Epithelial cell of prostate (primary cell): Measurements from ENCODE around the gene PCDHGA2.
"Not testable (repeated sequence)": the region's sequence is repeated elsewhere in the genome, so short reads cannot be mapped to it uniquely, and the experiment has no call there.

Experiments
- DNase-seq: peaks from one replicate; pipeline ENCODE4 v3.0.0-alpha.2; 2011; ENCODE audit warnings: low read depth, low spot score
- H3K27ac ChIP-seq: fragments of 450-650 bp; 2 replicates; pipeline ENCODE4 v1.5.1; 2017; ENCODE audit warnings: mild to moderate bottlenecking

The PCDHGA2 gene

DNA sequence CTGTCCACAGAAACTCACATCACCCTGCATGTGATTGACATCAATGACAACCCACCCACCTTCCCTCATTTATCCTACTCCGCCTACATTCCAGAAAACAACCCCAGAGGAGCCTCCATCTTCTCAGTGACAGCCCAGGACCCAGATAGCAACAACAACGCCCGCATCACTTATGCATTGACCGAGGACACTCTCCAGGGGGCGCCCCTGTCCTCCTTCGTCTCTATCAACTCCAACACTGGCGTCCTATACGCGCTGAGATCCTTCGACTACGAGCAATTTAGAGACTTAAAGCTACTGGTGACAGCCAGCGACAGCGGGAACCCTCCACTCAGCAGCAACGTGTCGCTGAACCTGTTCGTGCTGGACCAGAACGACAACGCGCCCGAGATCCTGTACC, 6.8 kb downstream of the PCDHGA2 start:
- no peak overlapping the region for H3K27ac ChIP-seq
- DNase-seq, result no peak

GRCh38 chr5:141346017-141346416, 7.5 kb downstream of the PCDHGA2 start:
- H3K27ac ChIP-seq, DNase-seq: not testable (repeated sequence)

DNA sequence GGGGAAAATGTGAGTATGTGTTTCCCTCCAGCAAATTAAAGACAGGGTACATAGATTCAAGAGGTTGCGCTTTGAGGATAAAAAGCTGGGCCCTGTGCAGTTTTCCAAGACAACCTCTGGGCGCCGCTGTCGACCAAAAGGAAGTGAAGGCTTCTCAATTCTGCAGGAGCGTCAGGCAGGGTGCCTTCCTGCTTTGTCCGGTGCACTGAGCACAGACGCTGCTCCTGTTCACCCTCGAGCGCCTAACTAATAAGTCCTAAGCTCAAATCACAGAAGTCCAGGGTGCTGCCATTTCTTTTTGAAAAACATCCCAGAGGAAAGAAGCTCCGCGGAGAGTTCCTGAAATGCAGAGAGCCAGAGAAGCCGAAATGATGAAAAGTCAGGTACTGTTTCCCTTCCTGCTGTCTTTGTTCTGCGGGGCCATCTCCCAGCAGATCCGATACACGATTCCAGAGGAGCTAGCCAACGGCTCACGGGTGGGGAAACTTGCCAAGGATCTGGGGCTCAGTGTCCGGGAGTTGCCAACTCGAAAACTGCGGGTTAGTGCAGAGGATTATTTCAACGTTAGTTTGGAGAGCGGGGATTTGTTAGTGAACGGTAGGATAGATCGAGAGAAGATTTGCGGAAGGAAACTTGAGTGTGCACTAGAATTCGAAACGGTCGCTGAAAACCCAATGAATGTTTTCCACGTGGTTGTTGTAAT, 11.5 kb downstream of the PCDHGA2 start, which contains the start of gene PCDHGB1:
TSS of gene PCDHGB1 (plus strand) at position 183 of the 703 bp plus-strand sequence. CDS start at position 345, 162 bp downstream.
- no peak for DNase-seq

GRCh38 chr5:141351591-141351990, 13.0 kb downstream of the PCDHGA2 start:
- H3K27ac ChIP-seq, result no peak overlapping the region
- no peak for DNase-seq

More for the DNA sequence above, 11.5 kb downstream of the PCDHGA2 start, which contains the start of gene PCDHGB1:
- no peak within 1 kb of the TSS for H3K27ac ChIP-seq

GRCh38 chr5:141354900-141355469, 16.4 kb downstream of the PCDHGA2 start, which contains the start of gene PCDHGA4:
Gene PCDHGA4, plus strand, starts transcription at chr5:141355021. Its CDS starts 87 bp downstream, at chr5:141355108.
- no peak for DNase-seq
- H3K27ac ChIP-seq, result no peak within 1 kb of the TSS

GRCh38 chr5:141355641-141356040, 17.1 kb downstream of the PCDHGA2 start:
- H3K27ac ChIP-seq, result no peak overlapping the region
- DNase-seq, result no peak

- no peak for DNase-seq
- H3K27ac ChIP-seq, result no peak overlapping the region
Observed at GRCh38 chr5:141356133-141356532, 17.6 kb downstream of the PCDHGA2 start.

GRCh38 chr5:141356950-141357349, 18.4 kb downstream of the PCDHGA2 start:
- DNase-seq, result no peak
- no peak overlapping the region for H3K27ac ChIP-seq

DNA sequence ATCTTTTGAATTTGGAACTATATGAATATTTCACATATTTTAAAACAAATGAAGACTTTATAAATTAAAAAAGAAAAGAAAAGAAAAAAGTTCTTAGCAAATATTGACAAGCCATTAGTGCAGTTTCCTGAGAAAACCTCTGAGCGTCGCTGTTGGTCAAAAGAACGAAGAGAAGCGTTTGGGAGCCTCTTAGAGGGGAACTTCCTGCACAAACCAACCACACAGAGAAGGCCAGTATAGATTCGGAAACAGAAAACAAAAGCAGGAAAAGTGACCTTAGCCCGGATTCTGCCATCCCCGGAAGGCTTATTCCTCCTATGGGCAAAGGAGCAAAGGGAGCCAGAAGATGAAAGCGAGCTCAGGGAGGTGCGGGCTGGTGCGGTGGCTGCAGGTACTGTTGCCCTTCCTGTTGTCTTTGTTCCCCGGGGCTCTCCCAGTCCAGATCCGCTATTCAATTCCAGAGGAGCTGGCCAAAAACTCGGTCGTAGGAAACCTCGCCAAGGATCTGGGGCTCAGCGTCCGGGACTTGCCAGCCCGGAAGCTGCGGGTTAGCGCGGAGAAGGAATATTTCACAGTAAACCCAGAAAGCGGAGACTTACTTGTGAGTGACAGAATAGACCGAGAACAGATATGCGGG, 21.3 kb downstream of the PCDHGA2 start, which contains the start of gene PCDHGB2:
TSS of gene PCDHGB2 (plus strand) at position 205 of the 637 bp plus-strand sequence. CDS start at position 347, 142 bp downstream.
- DNase-seq, result no peak
- H3K27ac ChIP-seq, result no peak within 1 kb of the TSS

GRCh38 chr5:141360685-141361084, 22.1 kb downstream of the PCDHGA2 start:
- no peak overlapping the region for H3K27ac ChIP-seq
- no peak for DNase-seq

- DNase-seq, result no peak
- no peak overlapping the region for H3K27ac ChIP-seq
Observed at GRCh38 chr5:141362719-141363118, 24.2 kb downstream of the PCDHGA2 start.

DNA sequence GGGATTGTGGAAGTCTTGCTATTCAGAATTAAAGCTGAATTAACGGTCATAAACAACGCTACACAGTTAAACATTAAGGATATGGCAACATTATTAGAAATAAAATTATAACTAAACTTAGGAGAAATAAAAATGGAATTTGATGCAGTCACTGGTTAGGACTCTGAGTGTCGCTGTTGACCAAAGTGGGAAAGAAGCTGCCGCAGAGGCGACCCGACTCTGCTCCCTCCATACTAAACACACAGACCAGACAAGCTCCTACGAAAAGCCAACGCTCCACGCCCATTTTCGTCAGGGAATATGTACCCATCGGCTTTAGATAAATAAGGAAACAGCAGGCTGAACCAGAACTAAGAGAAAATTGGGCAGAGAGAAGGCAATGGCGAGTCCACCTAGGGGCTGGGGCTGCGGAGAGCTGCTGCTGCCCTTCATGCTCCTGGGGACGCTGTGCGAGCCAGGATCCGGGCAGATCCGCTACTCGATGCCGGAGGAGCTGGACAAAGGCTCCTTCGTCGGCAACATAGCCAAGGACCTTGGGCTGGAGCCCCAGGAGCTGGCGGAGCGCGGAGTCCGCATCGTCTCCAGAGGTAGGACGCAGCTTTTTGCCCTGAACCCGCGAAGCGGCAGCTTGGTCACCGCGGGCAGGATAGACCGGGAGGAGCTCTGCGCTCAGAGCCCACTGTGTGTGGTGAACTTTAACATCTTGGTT, 25.5 kb downstream of the PCDHGA2 start, which contains the start of gene PCDHGA5:
TSS of gene PCDHGA5 (plus strand) at position 211 of the 709 bp plus-strand sequence. CDS start at position 380, 169 bp downstream.
- DNase-seq, result no peak
- no peak within 1 kb of the TSS for H3K27ac ChIP-seq

GRCh38 chr5:141366016-141366896, 27.7 kb downstream of the PCDHGA2 start:
- no peak overlapping the region for H3K27ac ChIP-seq
- DNase-seq, result no peak

DNA sequence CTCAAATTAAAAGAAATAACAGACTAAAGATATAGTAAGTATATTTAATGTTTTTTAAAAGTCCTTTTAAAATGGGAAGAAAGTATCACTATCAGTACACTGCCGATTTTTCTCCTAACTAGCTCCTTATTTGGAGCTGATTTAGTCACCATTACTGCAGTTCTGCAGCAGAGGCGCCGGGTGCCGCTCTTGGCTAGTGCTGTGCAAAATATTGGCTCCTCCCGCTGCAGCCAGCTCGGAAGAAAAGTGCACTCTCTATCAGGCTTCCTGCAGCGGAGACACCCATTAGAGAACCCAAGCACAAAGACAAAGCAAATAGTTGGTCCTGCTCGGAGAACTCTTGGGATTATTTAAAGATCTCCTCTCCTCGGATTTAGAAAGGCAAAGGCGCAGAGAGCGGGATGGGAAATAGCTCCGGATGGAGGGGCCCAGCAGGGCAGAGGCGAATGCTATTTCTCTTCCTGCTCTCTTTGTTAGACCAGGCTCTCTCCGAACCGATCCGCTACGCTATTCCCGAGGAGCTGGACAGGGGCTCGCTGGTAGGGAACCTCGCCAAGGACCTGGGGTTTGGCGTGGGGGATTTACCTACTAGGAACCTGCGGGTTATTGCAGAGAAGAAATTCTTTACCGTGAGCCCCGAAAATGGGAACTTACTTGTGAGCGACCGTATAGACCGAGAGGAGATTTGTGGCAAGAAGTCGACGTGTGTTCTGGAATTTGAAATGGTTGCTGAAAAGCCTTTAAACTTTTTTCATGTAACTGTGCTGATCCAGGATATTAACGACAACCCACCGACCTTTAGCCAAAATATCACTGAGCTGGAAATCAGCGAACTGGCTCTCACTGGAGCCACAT, 31.7 kb downstream of the PCDHGA2 start, which contains the start of gene PCDHGB3:
TSS of gene PCDHGB3 (plus strand) at position 249 of the 855 bp plus-strand sequence. CDS start at position 402, 153 bp downstream.
- DNase-seq, result no peak
- no peak within 1 kb of the TSS for H3K27ac ChIP-seq

GRCh38 chr5:141371572-141372475, 33.3 kb downstream of the PCDHGA2 start:
- no peak for DNase-seq
- H3K27ac ChIP-seq, result no peak overlapping the region

GRCh38 chr5:141373673-141374317, 35.2 kb downstream of the PCDHGA2 start, which contains the start of gene PCDHGA6:
Gene PCDHGA6, plus strand, starts transcription at chr5:141373891. Its CDS starts 193 bp downstream, at chr5:141374084.
- H3K27ac ChIP-seq, result no peak within 1 kb of the TSS
- no peak for DNase-seq

- no peak overlapping the region for H3K27ac ChIP-seq
- no peak for DNase-seq
Observed at GRCh38 chr5:141374627-141375026, 36.1 kb downstream of the PCDHGA2 start.
